ENCODE measurements around the gene ATXN1. TPM values are rescaled to one million over a fixed set of nuclear protein-coding genes. Genes with fewer than 3 reads are reported as not detected.

The ATXN1 gene
- polyA plus RNA-seq, 1 donor from 2014 or later = 28.2 TPM

- Histone ChIP-seq H3K9me3 (ENCODE audit: low read length) (no peaks in the 10 kb centered on the region), H3K9me2 (ENCODE audit: insufficient read depth, low read length) (no peaks in the 10 kb centered on the region), H3K4me2 (ENCODE audit: low read length) (no peak overlapping the region), H3K36me3 (ENCODE audit: insufficient read depth, low read length) (no peaks in the 10 kb centered on the region), H3F3A (ENCODE audit: insufficient read depth, low read length, poor library complexity, severe bottlenecking) (peaks cover 2% of the 10 kb centered on the region), H4K20me1 (ENCODE audit: insufficient read depth) (no peaks in the 10 kb centered on the region), H3K27me3 (ENCODE audit: insufficient read depth, low read depth, low read length) (no peaks in the 10 kb centered on the region), H3K27ac (ENCODE audit: low read length) (no peak overlapping the region), H3K4me3 (ENCODE audit: low read length) (no peak overlapping the region), H3K9ac (ENCODE audit: low read length) (no peak overlapping the region), H3K79me2 (replicated peaks; ENCODE audit: insufficient read depth, low read length) (no peaks in the 10 kb centered on the region), H2AFZ (ENCODE audit: low read depth, low read length) (no peak overlapping the region)
- TF ChIP-seq POLR2AphosphoS5 (IDR thresholded peaks at IDR 0.05) (no peak), CTCF (IDR thresholded peaks at IDR 0.05; ENCODE audit: poor library complexity, severe bottlenecking) (no peak), TAF1 (IDR thresholded peaks at IDR 0.05; ENCODE audit: low read depth) (no peak), MXI1 (conservative IDR thresholded peaks at IDR 0.05; ENCODE audit: poor library complexity, severe bottlenecking) (no peak), EZH2 (IDR thresholded peaks at IDR 0.05; ENCODE audit: borderline replicate concordance, insufficient read depth, low read length, poor library complexity, severe bottlenecking) (no peak), RAD21 (conservative IDR thresholded peaks at IDR 0.05) (no peak), EP300 (conservative IDR thresholded peaks at IDR 0.05; ENCODE audit: poor library complexity, severe bottlenecking) (no peak), REST (IDR thresholded peaks at IDR 0.05; ENCODE audit: borderline replicate concordance) (no peak), SMC3 (conservative IDR thresholded peaks at IDR 0.05; ENCODE audit: poor library complexity) (no peak)
Measured at GRCh38 chr6:16575655-16576054, 185.6 kb downstream of the ATXN1 start.

- no peak overlapping the region for H3K27ac ChIP-seq (ENCODE audit: low read length)
- no peaks in the 10 kb centered on the region for H4K20me1 ChIP-seq (ENCODE audit: insufficient read depth)
- H3F3A ChIP-seq (ENCODE audit: insufficient read depth, low read length, poor library complexity, severe bottlenecking) = peaks cover 2% of the 10 kb centered on the region
- no peaks in the 10 kb centered on the region for H3K36me3 ChIP-seq (ENCODE audit: insufficient read depth, low read length)
- no peak overlapping the region for H3K9ac ChIP-seq (ENCODE audit: low read length)
- no peak overlapping the region for H3K4me2 ChIP-seq (ENCODE audit: low read length)
- H3K4me3 ChIP-seq (ENCODE audit: low read length) = no peak overlapping the region
- no peaks in the 10 kb centered on the region for H3K9me2 ChIP-seq (ENCODE audit: insufficient read depth, low read length)
- no peaks in the 10 kb centered on the region for H3K79me2 ChIP-seq (replicated peaks; ENCODE audit: insufficient read depth, low read length)
- H2AFZ ChIP-seq (ENCODE audit: low read depth, low read length) = no peak overlapping the region
- H3K27me3 ChIP-seq (ENCODE audit: insufficient read depth, low read depth, low read length) = no peaks in the 10 kb centered on the region
- no peaks in the 10 kb centered on the region for H3K9me3 ChIP-seq (ENCODE audit: low read length)
- no peak for TF ChIP-seq EZH2 (IDR thresholded peaks at IDR 0.05; ENCODE audit: borderline replicate concordance, insufficient read depth, low read length, poor library complexity, severe bottlenecking)
- no peak for TF ChIP-seq REST (IDR thresholded peaks at IDR 0.05; ENCODE audit: borderline replicate concordance)
- TF ChIP-seq TAF1 (IDR thresholded peaks at IDR 0.05; ENCODE audit: low read depth) = no peak
- TF ChIP-seq MXI1 (conservative IDR thresholded peaks at IDR 0.05; ENCODE audit: poor library complexity, severe bottlenecking) = no peak
- no peak for TF ChIP-seq RAD21 (conservative IDR thresholded peaks at IDR 0.05)
- no peak for TF ChIP-seq SMC3 (conservative IDR thresholded peaks at IDR 0.05; ENCODE audit: poor library complexity)
Measured at GRCh38 chr6:16572943-16573342, 188.3 kb downstream of the ATXN1 start.

Measured in neural cell (in vitro differentiated cells).